A673 (cell line): Measurements from ENCODE around the gene CSN3. TPM values are rescaled to one million over a fixed set of nuclear protein-coding genes. Genes with fewer than 3 reads are reported as not detected.

Experiments
- BruUV-seq: library from RNA; stranded (reverse); fragments of 400-500 nt; replicated peaks from 2 replicates; lab custom pipeline; 2021; lab: Mats Ljungman, UMichigan
- CTCF ChIA-PET: fragments of 300-600 bp; sonication (Branson Sonifier 250); formaldehyde crosslinking; loops from one replicate; lab custom pipeline; 2022; ENCODE audit warnings: antibody characterized with exemption; lab: Charles Lee
- POLR2A ChIA-PET: fragments of 300-600 bp; sonication (Branson Sonifier 250); formaldehyde crosslinking; loops from one replicate; lab custom pipeline; 2022; ENCODE audit warnings: antibody characterized with exemption; ENCODE audit not compliant: low non-redundant PET; lab: Charles Lee
- DNase-seq: peaks from one replicate; pipeline ENCODE4 v3.0.0-alpha.2; 2015; ENCODE audit warnings: low spot score
- H3K27ac ChIP-seq: fragments of 200-600 bp; sonication (generic); 2 replicates; pipeline ENCODE4 v1.5.1; 2016; ENCODE audit warnings: mixed run types, low read depth, mild to moderate bottlenecking, mixed read lengths, antibody characterized with exemption, low read length; ENCODE audit not compliant: poor library complexity, severe bottlenecking
- H3K27me3 ChIP-seq: fragments of 200-600 bp; sonication (generic); replicated peaks from 2 replicates; pipeline ENCODE4 v1.6.1; 2017; ENCODE audit warnings: mixed run types, low read depth, mild to moderate bottlenecking, mixed read lengths, antibody characterized with exemption, low read length; ENCODE audit not compliant: insufficient read depth, poor library complexity
- H3K36me3 ChIP-seq: fragments of 200-600 bp; sonication (generic); 2 replicates; pipeline ENCODE4 v1.6.1; 2016; ENCODE audit warnings: mixed run types, mild to moderate bottlenecking, mixed read lengths, antibody characterized with exemption, low read length; ENCODE audit not compliant: insufficient read depth, poor library complexity, severe bottlenecking
- H3K4me1 ChIP-seq: fragments of 200-600 bp; sonication (generic); 2 replicates; pipeline ENCODE4 v1.6.1; 2017; ENCODE audit warnings: mixed run types, mild to moderate bottlenecking, mixed read lengths, antibody characterized with exemption, low read length; ENCODE audit not compliant: insufficient read depth, poor library complexity, severe bottlenecking
- H3K4me3 ChIP-seq: fragments of 200-600 bp; sonication (generic); 2 replicates; pipeline ENCODE4 v1.5.1; 2016; ENCODE audit warnings: low read depth, mixed run types, mild to moderate bottlenecking, mixed read lengths, low read length; ENCODE audit not compliant: poor library complexity, severe bottlenecking
- H3K9me3 ChIP-seq: fragments of 200-600 bp; sonication (generic); 2 replicates; pipeline ENCODE4 v1.6.1; 2016; ENCODE audit warnings: mixed run types, low read depth, mild to moderate bottlenecking, mixed read lengths, antibody characterized with exemption, low read length; ENCODE audit not compliant: poor library complexity, severe bottlenecking
- EZH2 ChIP-seq: fragments of 200-600 bp; sonication (generic); IDR thresholded peaks from 2 replicates; pipeline ENCODE4 v1.6.1; 2017; ENCODE audit warnings: borderline replicate concordance, low read depth, mild to moderate bottlenecking, mixed read lengths, antibody characterized with exemption, low read length; ENCODE audit not compliant: poor library complexity, severe bottlenecking
- intact Hi-C: fragments of 100-400 bp; cut with micrococcal nuclease; formaldehyde crosslinking; loops from one replicate; pipeline ENCODE4 v1.10.0; 2022; ENCODE audit not compliant: unreplicated experiment
- total RNA-seq: library from RNA; stranded (reverse); gene quantifications from 2 replicates; pipeline ENCODE4 v1.2.3, GENCODE V29; 2021
- TF ChIP-seq, protein P1 (sequence below): fragments of 300-800, 200-600 bp; sonication (generic); conservative IDR thresholded peaks from 2 replicates; pipeline ENCODE4 v1.5.1; 2017; ENCODE audit warnings: low read depth, mild to moderate bottlenecking, antibody characterized with exemption, low read length, moderate library complexity, mixed read lengths

The CSN3 gene
- total RNA-seq, 1 experiment from 2014 or later: not detected

- Histone ChIP-seq H3K27me3 (no peaks in the 10 kb centered on the region), H3K4me1 (no peaks in the 10 kb centered on the region), H3K27ac (no peak overlapping the region), H3K36me3 (no peaks in the 10 kb centered on the region), H3K4me3 (no peak overlapping the region), H3K9me3 (no peaks in the 10 kb centered on the region)
- no TSS peak for BruUV-seq
- POLR2A ChIA-PET: no interaction called here
- CTCF ChIA-PET: no interaction called here
- DNase-seq: no peak
- no peak for TF ChIP-seq EZH2
- TF ChIP-seq, protein P1, sequence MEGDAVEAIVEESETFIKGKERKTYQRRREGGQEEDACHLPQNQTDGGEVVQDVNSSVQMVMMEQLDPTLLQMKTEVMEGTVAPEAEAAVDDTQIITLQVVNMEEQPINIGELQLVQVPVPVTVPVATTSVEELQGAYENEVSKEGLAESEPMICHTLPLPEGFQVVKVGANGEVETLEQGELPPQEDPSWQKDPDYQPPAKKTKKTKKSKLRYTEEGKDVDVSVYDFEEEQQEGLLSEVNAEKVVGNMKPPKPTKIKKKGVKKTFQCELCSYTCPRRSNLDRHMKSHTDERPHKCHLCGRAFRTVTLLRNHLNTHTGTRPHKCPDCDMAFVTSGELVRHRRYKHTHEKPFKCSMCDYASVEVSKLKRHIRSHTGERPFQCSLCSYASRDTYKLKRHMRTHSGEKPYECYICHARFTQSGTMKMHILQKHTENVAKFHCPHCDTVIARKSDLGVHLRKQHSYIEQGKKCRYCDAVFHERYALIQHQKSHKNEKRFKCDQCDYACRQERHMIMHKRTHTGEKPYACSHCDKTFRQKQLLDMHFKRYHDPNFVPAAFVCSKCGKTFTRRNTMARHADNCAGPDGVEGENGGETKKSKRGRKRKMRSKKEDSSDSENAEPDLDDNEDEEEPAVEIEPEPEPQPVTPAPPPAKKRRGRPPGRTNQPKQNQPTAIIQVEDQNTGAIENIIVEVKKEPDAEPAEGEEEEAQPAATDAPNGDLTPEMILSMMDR: no peak
- intact Hi-C loops: no loop called here
Measured at GRCh38 chr4:70251250-70251944, 9.0 kb downstream of the CSN3 start.

DNA sequence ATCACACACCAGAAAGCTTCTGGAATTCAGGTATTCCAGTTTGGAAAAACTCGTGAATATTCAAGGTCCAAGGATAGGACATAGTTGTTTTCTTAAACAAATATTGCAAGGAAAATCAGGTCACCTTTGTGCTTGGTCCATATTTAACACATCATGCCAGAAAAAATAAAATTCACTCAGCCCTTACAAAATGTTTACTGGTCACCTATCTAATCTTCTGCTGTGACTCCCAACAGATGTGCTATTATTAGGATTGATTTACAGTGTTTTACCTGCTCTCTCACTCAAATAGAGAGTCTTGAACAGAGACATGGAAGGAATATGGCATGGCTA is 9.5 kb downstream of the CSN3 start:
- TF ChIP-seq, protein P1: no peak
- no peak for TF ChIP-seq EZH2
- DNase-seq: no peak
- ChIA-PET POLR2A (no interaction called here), CTCF (no interaction called here)
- Histone ChIP-seq H3K9me3 (no peaks in the 10 kb centered on the region), H3K4me1 (no peaks in the 10 kb centered on the region), H3K27ac (no peak overlapping the region), H3K27me3 (no peaks in the 10 kb centered on the region), H3K36me3 (no peaks in the 10 kb centered on the region), H3K4me3 (no peak overlapping the region)
- intact Hi-C loops: no loop called here
- BruUV-seq: no TSS peak

DNA sequence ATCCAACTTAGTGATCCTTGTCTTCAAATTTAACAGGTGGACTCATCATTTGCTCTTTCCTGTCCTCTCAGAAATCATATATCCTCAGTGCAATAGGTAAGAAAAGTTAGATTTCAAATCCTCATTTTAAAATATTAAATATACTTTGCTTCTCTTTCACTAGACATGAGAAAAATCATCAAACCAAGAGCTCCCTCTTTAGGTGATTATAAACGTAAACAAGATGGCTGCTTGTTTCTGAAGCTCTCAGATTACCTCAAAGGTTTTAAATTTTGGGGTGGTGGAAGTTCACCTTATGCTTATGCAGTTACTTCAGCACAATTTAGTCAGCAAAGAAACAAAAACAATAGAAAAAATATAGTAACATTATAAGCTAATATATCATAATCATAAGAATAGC is 27.3 kb downstream of the CSN3 start:
- no peaks in the 10 kb centered on the region for H3K4me1 ChIP-seq
- H3K9me3 ChIP-seq: no peaks in the 10 kb centered on the region
- POLR2A ChIA-PET: no interaction called here
- no peaks in the 10 kb centered on the region for H3K36me3 ChIP-seq
- CTCF ChIA-PET: interaction anchor here (1.5 kb wide), 1 partner anchor 86 kb away, joined by 4 read pairs; no protein-coding TSS in a partner anchor
- H3K27ac ChIP-seq: no peak overlapping the region
- no peaks in the 10 kb centered on the region for H3K27me3 ChIP-seq
- TF ChIP-seq EZH2: no peak
- TF ChIP-seq, protein P1: peak; percentile 35; the same call in 1 of the 2 replicates
- BruUV-seq: no TSS peak
- DNase-seq: peak; percentile 9
- intact Hi-C loops: loop anchor here (10.0 kb wide), 1 partner anchor 375 kb away; no protein-coding TSS in a partner anchor
- no peak overlapping the region for H3K4me3 ChIP-seq
